Pancreas (tissue), 10 donors: ENCODE results near the gene KRT76. TPM values are rescaled to one million over a fixed set of nuclear protein-coding genes. Genes with fewer than 3 reads are reported as not detected.
"Not testable (repeated sequence)": the region's sequence is repeated elsewhere in the genome, so short reads cannot be mapped to it uniquely, and the experiment has no call there.

ENCODE experiments used
- ATAC-seq, 4 donors: fragments of 200-7000 bp; cut with Tn5 transposase; one replicate each; pipeline versions ENCODE4 v1.8.0 to v1.9.1; 2020; ENCODE audit warnings: mild to moderate bottlenecking in 4 of 4, moderate library complexity in 4 of 4
- DNase-seq, 6 donors: peaks; one replicate each; pipeline ENCODE4 v3.0.0-alpha.2; 2020
- FAIRE-seq: peaks from 2 replicates; lab custom pipeline; 2012; peaks lifted over from hg19 to GRCh38; lab: Jason Lieb, UNC
- H3K27ac ChIP-seq, 4 donors: fragments of 200-600 bp; sonication (generic); 1 replicate in 3 of 4; 2 replicates in 1 of 4; pipeline versions ENCODE4 v1.5.0 to v1.8.0; 2020
- H3K27me3 ChIP-seq, 4 donors: fragments of 200-600 bp; one replicate each; pipeline ENCODE4 v1.8.0; 2021
- H3K36me3 ChIP-seq, 3 donors: fragments of 200-600 bp; sonication (generic) in 1 of 3; one replicate each; pipeline versions ENCODE4 v1.5.0 to v1.8.0; 2020 to 2021
- H3K4me1 ChIP-seq, 3 donors: fragments of 200-600 bp; one replicate each; pipeline ENCODE4 v1.8.0; 2021
- H3K4me3 ChIP-seq, 4 donors: fragments of 200-600 bp; sonication (generic) in 2 of 4; one replicate each; pipeline versions ENCODE4 v1.5.0 to v1.8.0; 2020 to 2021
- H3K9me3 ChIP-seq, 4 donors: fragments of 200-600 bp; one replicate each; pipeline ENCODE4 v1.8.0; 2021
- CTCF ChIP-seq, 4 donors: fragments of 200-600 bp; sonication (generic) in 3 of 4; IDR thresholded peaks; one replicate each; pipeline versions ENCODE4 v1.5.0 to v1.8.0; 2021; ENCODE audit warnings: antibody characterized with exemption in 4 of 4
- WGBS, 2 donors: extraction: QIAGEN DNeasy Blood & Tissue Kit; methylation state at CpG; one replicate each; pipeline ENCODE4 v1.1.7; 2013; 5-methylcytosine and 5-hydroxymethylcytosine counted together
- intact Hi-C, 3 donors: fragments of 100-400 bp; cut with DNase I; formaldehyde crosslinking; loops; one replicate each; pipeline versions ENCODE4 v1.11.1 to v1.14.2; 2022
- polyA plus RNA-seq, 2 donors: library from polyadenylated mRNA; stranded (reverse); fragments of 200-250 nt; gene quantifications; one replicate each; pipeline ENCODE4 v1.2.3, GENCODE V29; 2013
- total RNA-seq, 6 donors: library from RNA; stranded (reverse); fragmentation: NEBNext Ultra II Directional in 4 of 6; extraction: Animal tissue kit (Norgen Biotek cat#: 25700) in 4 of 6; gene quantifications; one replicate each; pipeline versions ENCODE4 v1.2.1 to v1.2.4, GENCODE V29; 2021 to 2023
- donor health status: healthy with polysubstance abuse.
- donor health status: DM: no; HTN: no; CAD: no; lungs with moderate emphysema.
- donor health status: DM: no; HTN: no; CAD: no.
- donor health status: control.
- donor health status: control.
- donor health status: Bipolar disorder and iron deficiency.
- donor health status: DM: yes; HTN: yes; CAD: no.
- donor health status: DM: no; HTN: no; CAD: no.
- donor health status: DM: no; HTN: no; CAD: no.
- donor health status: DM: yes; HTN: yes; CAD: no.

Gene KRT76
- total and polyA plus RNA-seq, 8 donors, result not detected

GRCh38 chr12:52752516-52752915 lies 24.6 kb downstream of the KRT76 start:
- 74% methylated on average over 2 of the region's 2 CpGs for WGBS, 2 donors
- Histone ChIP-seq H3K4me1 (no peaks in the 10 kb centered on the region), H3K27ac (no peak overlapping the region), H3K27me3 (no peaks in the 10 kb centered on the region), H3K36me3 (no peaks in the 10 kb centered on the region), H3K4me3 (no peak overlapping the region), H3K9me3 (no peaks in the 10 kb centered on the region)
- ATAC-seq, result no peak
- TF ChIP-seq CTCF (IDR thresholded peaks at IDR 0.05), result no peak
- FAIRE-seq, result no peak
- no peak for DNase-seq
- intact Hi-C loops, result no loop called here

- Histone ChIP-seq H3K4me3 (no peak overlapping the region), H3K36me3 (no peaks in the 10 kb centered on the region), H3K9me3 (no peaks in the 10 kb centered on the region), H3K27me3 (no peaks in the 10 kb centered on the region), H3K27ac (no peak overlapping the region), H3K4me1 (no peaks in the 10 kb centered on the region)
- intact Hi-C loops, result no loop called here
- no peak for TF ChIP-seq CTCF (IDR thresholded peaks at IDR 0.05)
- ATAC-seq (no peak), DNase-seq (no peak), FAIRE-seq (no peak)
Measured at GRCh38 chr12:52751795-52752194, 25.4 kb downstream of the KRT76 start.

GRCh38 chr12:52750532-52750931 lies 26.6 kb downstream of the KRT76 start:
- H3K27ac ChIP-seq, H3K36me3 ChIP-seq, ATAC-seq, H3K9me3 ChIP-seq, intact Hi-C loops, H3K4me1 ChIP-seq, H3K27me3 ChIP-seq, H3K4me3 ChIP-seq, DNase-seq, FAIRE-seq: not testable (repeated sequence)
- 23 to 24% methylated on average over 3 of the region's 3 CpGs for WGBS, 2 donors

GRCh38 chr12:52749827-52750226 lies 27.3 kb downstream of the KRT76 start:
- 53 to 59% methylated on average over 3 of the region's 3 CpGs for WGBS, 2 donors
- Histone ChIP-seq H3K27ac (no peak overlapping the region), H3K9me3 (no peaks in the 10 kb centered on the region), H3K4me3 (no peak overlapping the region), H3K27me3 (no peaks in the 10 kb centered on the region), H3K4me1 (no peaks in the 10 kb centered on the region), H3K36me3 (no peaks in the 10 kb centered on the region)
- DNase-seq (no peak), ATAC-seq (no peak), FAIRE-seq (no peak)
- intact Hi-C loops, result no loop called here
- no peak for TF ChIP-seq CTCF (IDR thresholded peaks at IDR 0.05)

- FAIRE-seq, result no peak
- ATAC-seq, result no peak
- Histone ChIP-seq H3K27ac (no peak overlapping the region), H3K4me3 (no peak overlapping the region), H3K9me3 (no peaks in the 10 kb centered on the region), H3K36me3 (no peaks in the 10 kb centered on the region), H3K27me3 (no peaks in the 10 kb centered on the region), H3K4me1 (no peaks in the 10 kb centered on the region)
- no peak for TF ChIP-seq CTCF (IDR thresholded peaks at IDR 0.05)
- no peak for DNase-seq
- intact Hi-C loops, result no loop called here
- 57 to 66% methylated on average over 14 of the region's 14 CpGs for WGBS, 2 donors
Measured at GRCh38 chr12:52748578-52748977, 28.6 kb downstream of the KRT76 start.

- Histone ChIP-seq H3K4me3 (no peak overlapping the region), H3K27me3 (no peaks in the 10 kb centered on the region), H3K4me1 (no peaks in the 10 kb centered on the region), H3K9me3 (no peaks in the 10 kb centered on the region), H3K27ac (no peak overlapping the region), H3K36me3 (no peaks in the 10 kb centered on the region)
- DNase-seq, result no peak
- no peak for ATAC-seq
- 60 to 73% methylated on average over 5 of the region's 5 CpGs for WGBS, 2 donors
- no peak for TF ChIP-seq CTCF (IDR thresholded peaks at IDR 0.05)
- intact Hi-C loops, result no loop called here
- FAIRE-seq, result no peak
Measured at GRCh38 chr12:52745554-52745953, 31.6 kb downstream of the KRT76 start.
